Measurements from ENCODE around the gene GPR27. TPM values are rescaled to one million over a fixed set of nuclear protein-coding genes. Genes with fewer than 3 reads are reported as not detected.

GPR27 gene, protein sequence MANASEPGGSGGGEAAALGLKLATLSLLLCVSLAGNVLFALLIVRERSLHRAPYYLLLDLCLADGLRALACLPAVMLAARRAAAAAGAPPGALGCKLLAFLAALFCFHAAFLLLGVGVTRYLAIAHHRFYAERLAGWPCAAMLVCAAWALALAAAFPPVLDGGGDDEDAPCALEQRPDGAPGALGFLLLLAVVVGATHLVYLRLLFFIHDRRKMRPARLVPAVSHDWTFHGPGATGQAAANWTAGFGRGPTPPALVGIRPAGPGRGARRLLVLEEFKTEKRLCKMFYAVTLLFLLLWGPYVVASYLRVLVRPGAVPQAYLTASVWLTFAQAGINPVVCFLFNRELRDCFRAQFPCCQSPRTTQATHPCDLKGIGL
- polyA plus RNA-seq (ENCODE audit: insufficient read length in 4 of 4), result 10 to 100 TPM in 2 of 4 donors, 1 to 10 TPM in 2; 7.5 to 10.1 (median 9.6) TPM

DNA sequence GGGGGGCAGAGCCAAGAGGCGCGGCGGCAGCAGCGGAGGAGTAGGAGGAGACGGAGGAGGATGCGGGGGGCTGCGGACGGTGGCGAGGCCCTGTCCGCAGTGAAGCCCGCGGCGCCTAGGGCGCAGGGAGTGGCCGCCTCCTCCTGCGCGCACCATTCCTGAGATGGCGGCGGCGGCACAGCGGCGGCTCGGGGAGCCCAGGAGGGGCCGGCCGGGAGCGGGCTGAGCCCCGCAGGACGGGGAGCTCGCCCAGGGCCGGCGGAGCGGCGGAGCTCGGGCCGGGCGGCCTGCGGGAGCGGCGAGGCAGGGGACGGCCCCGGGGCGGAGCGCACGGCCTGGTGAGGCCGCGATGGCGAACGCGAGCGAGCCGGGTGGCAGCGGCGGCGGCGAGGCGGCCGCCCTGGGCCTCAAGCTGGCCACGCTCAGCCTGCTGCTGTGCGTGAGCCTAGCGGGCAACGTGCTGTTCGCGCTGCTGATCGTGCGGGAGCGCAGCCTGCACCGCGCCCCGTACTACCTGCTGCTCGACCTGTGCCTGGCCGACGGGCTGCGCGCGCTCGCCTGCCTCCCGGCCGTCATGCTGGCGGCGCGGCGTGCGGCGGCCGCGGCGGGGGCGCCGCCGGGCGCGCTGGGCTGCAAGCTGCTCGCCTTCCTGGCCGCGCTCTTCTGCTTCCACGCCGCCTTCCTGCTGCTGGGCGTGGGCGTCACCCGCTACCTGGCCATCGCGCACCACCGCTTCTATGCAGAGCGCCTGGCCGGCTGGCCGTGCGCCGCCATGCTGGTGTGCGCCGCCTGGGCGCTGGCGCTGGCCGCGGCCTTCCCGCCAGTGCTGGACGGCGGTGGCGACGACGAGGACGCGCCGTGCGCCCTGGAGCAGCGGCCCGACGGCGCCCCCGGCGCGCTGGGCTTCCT lies at the start of gene GPR27:
Gene GPR27 (plus strand): TSS at position 155 of the 909 bp plus-strand sequence. CDS start 195 bp downstream, at position 350.
- DNase-seq (ENCODE audit: low read depth in 4 of 4, low spot score in 2 of 4), result no peak

DNA sequence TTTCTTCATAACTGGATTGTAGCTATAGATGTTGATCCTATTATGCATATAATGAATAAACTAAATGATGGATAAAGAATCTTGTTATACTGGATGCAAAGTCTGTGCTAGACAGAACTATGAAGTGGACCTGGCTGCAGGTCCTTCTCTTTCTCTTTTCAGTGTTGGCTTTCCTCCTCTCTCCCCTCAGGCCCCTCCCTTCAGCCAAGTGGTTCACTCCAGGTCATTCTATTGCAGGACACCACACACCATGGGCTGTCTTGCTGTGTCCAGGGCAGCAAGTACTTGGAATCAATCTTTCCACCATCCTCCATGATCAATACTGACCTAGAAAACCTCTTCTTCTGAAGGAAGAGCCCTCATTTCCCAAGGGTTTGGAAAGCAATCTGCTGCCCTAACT lies 48.7 kb upstream of the GPR27 start:
- no peak for DNase-seq (ENCODE audit: low read depth in 4 of 4, low spot score in 2 of 4)

DNA sequence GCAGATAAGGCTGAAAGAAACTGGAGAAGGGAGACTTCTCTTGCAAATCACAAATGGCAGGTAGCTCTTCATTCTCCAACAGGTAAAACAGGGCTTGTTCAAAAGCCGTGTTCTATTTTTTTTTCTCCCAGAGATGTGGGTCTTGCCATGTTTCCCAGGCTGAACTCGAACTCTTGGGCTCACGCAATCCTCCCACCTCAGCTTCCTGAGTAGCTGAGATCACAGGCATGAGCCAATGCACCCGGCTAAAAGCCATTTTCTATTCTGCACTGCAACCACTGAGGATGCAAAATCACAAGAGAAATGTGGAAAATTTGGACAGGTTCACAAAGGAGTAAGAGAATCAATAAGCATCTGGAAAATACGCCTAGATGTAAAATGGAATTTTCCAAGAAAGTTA lies 48.0 kb upstream of the GPR27 start:
- DNase-seq (ENCODE audit: low read depth in 4 of 4, low spot score in 2 of 4), result no peak

DNA sequence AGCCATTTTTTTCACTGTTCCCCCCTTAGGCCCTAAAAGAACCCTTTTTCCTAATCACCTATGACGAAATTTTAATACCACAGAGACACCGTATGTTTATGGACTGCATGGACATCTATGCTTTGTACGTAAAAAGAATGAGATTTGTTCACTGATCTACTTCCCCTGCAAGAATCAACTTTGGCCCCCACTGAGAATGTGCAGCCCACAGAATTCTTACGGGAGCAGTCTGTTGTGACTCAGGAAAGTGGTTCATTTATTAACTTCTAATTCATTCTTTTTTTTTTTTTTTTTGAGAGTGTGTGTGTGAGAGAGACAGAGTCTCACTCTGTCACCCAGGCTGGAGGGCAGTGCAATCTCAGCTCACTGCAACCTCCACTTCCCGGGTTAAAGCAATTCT lies 46.1 kb upstream of the GPR27 start:
- no peak for DNase-seq (ENCODE audit: low read depth in 4 of 4, low spot score in 2 of 4)

DNA sequence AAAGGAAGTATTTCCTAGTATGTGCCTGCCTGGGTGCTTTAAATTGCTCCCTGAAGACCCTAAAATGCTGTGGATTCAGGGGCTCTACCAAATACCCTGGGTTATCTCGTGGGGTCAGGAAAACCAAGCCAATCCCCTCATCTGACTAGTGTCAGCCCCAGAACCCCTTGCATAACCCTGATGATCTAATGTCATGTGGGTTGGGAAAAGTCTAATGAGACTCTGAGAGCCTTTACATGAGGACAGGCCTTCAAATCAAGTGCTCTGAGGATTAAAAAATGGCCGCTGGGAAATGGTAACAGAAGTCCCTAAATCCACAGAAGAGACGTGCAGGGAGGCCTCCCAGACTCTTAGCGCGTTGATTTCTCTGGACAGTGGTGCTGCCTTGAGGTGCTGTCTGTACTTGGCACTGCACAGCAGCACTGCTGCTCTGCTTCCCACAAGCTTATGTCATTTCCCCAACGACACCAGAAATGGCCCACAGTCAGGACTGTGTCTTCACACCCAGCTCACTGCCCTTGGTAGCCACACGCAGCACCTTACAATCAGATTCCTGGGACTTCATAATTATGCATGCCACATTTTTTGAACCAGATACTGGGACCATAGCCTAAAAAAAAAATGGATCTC lies 45.1 kb upstream of the GPR27 start:
- no peak for DNase-seq (ENCODE audit: low read depth in 4 of 4, low spot score in 2 of 4)

DNA sequence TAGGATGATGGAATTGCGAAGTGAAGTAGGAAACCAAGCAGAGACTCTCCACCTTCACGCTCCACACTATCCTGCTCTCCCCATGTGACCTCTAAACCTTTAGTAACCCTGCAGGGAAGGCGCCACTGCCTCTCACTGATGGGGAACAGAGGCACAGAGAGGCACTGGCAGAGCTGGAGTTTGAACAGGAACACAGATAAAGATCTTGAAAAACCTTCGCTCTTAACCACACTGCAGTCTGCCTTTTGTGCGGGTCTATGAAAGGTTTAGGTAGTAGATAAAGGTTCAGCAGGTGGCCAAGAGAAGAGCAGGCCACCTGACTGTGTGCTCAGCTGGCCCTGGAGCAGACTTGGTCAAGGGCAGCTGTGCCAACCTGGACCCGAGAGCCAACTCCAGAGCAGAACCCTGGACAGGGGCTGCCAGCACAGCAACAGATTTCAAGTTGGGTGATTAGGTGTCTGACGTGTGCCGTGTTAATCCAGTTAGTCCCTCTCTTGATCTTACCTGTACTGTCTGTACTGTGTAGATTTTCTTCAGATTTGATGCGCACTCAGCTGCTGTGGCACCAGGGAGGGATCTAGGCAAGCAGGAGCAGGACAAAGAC lies 43.6 kb upstream of the GPR27 start:
- DNase-seq (ENCODE audit: low read depth in 4 of 4, low spot score in 2 of 4), result no peak

DNA sequence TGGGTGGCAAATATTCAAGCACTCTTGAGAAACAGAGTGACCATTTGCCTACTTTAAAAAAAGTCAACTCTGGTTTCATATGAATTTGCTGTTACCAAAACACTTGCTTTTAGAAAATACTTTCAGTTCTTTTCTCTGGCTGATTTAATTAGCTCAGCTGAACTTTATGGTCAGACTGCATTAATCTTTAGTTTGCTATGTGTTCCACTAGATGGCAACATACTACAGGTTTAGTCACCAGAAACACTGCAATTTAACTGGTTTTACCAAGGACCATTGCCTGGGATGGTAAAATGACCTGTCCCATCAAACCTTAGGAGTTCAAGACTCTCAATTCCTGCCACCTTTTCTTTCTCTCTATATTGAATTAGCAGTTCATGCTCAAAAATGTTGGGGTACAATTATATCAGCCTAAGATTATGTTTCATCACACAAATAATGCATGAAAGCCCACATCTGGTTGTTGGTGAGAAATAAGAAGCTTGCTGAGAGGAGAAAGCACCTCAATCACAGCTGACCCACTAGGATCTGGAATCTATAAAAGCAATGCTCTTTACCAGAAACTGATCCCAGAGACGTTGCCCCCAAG lies 42.7 kb upstream of the GPR27 start:
- DNase-seq (ENCODE audit: low read depth in 4 of 4, low spot score in 2 of 4), result no peak

DNA sequence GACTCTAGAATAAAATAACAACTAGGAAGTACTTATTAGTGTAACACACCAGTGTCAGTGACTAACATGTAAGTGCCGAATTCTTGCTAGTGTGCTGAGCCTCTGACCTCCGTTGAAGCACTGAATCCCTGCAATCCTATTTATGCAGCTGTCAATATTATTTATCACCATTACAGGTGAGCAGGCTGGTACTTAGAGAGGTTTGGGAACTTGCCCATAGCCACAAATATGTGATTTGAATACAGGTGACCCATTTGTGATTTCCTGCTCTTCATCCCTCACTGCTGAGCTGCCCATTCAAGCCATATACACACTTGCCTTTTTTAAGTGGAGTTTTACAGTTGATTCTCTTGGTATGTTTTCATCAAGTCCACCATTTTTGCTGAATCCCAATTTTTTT lies 40.6 kb upstream of the GPR27 start:
- no peak for DNase-seq (ENCODE audit: low read depth in 4 of 4, low spot score in 2 of 4)

DNA sequence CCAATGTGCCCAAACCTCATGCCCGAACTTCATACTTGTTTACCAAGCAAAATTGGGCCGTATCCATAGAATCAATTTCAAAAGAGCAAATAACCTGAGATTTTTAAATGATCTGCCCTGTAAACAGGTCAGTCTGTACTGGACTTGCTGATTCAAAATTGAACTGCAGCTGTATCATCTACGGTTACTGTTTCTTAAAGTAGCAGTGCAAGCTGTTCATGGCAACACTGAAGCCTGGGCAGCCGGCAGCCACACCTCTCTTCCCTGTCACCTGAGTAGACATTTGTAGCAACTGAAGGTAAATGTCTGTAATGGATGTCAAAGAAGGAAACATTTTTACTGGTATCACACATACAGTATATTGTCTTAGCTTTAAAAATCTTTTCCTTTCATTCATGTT lies 39.1 kb upstream of the GPR27 start:
- no peak for DNase-seq (ENCODE audit: low read depth in 4 of 4, low spot score in 2 of 4)

DNA sequence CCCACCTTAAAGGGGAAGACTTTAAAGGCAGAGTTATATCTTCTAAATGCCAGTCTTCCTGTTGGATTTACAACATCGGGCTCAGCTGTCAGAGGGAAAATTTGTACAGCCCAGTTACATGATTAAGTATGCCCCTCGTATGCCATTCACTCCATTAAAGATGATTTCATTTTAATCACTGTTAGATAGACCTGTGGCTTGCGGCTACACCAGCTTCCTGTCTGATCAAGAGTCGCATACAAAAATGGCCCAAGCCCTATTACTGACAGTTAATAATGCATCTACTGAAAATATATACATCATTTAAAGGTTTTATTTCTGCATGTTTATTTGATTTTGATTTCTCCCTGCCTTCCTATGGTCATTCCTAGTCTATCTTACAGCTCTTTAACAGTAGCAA lies 35.6 kb upstream of the GPR27 start:
- no peak for DNase-seq (ENCODE audit: low read depth in 4 of 4, low spot score in 2 of 4)

DNA sequence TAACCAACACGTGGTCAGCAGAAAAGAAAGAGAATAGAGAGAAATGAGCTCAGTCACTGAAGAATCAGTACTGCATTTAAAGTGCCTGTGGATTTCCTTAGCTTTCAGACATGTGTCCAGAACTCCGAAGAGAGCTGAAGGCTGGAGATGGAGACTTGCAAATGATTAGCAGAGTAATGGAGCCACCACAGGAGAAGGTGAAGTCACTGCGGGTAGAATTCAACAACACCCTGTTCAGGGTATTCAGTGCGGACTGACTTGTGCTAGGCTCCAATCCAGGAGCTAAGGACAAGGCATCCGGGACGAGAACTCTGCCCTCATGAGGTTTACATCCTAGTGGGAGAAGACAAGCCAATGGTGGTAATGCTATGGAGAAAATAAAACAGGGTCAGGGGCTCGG lies 32.7 kb upstream of the GPR27 start:
- DNase-seq (ENCODE audit: low read depth in 4 of 4, low spot score in 2 of 4), result no peak

DNA sequence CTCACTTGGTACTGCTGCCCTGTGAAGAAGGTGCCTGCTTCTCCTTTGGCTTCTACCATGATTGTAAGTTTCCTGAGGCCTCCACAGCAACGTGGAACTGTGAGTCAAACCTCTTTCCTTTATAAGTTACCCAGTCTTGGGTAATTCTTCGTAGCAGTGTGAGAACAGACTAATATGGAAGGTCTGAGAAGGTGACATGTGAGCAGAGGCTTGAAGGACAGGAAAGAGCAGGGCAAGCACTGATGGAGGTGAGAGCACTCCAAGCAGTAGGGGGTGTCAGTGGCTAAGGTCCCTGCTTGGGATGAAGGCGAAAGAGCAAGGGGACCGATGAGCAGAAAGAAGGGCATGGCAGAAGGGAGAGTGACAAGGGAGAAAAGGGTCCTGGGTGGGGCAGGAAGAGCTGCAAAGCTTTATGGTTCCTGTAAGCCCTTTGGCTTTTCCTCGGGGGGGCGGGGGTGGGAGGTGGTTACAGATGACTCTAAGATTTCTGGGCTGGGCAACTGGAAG lies 32.0 kb upstream of the GPR27 start:
- no peak for DNase-seq (ENCODE audit: low read depth in 4 of 4, low spot score in 2 of 4)

DNA sequence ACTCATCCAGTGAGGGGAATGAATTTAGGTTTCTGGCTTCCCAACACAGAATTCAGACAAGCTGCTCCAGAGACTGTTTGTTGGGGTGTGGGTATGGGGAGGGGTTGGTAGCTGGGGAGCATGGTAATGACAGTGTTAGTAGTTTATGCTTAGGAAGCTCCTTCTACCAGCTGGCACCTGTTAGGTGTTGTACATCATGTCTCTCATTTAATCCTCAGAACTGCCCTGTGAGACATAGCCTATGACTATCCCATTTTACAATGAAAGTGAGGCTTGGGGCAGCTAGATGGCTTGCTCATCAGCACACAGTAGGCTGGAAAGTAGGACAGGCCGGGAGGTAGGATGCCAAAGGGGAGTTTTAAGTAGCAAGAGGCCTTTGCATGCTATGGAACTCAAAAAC lies 31.0 kb upstream of the GPR27 start:
- DNase-seq (ENCODE audit: low read depth in 4 of 4, low spot score in 2 of 4), result no peak

DNA sequence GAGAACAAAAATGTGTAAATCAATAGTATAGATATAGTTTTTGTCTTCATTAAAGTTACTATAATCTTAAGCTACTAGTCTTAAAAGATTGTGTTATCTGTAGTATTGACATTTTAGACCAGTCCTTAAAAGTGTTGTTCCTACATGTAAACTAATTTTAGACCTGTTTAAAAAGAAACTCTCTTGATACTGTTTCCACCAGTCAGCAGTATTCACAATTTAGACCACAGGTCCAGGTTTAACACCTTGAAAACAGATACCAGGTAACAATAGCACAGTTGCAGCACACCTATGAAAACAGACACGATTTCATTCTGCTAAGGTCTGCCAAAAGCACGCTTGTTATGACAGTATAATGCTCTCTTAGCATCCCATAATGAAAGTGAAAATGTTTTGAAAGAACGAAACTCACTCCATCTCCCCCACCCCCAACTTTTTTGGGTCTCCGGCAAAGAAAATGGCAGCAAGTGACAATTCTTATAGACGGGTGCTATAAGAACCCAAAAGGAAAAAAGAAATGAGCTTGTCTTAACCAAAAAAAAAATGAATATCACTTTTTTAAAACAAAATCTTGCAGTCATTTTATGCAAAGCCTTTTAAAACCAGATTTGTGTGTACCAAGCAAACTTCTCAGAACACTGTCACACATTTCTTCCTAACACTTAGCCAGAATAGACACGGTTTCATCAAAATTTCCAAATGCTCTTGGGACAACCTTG lies 30.0 kb upstream of the GPR27 start:
- no peak for DNase-seq (ENCODE audit: low read depth in 4 of 4, low spot score in 2 of 4)

DNA sequence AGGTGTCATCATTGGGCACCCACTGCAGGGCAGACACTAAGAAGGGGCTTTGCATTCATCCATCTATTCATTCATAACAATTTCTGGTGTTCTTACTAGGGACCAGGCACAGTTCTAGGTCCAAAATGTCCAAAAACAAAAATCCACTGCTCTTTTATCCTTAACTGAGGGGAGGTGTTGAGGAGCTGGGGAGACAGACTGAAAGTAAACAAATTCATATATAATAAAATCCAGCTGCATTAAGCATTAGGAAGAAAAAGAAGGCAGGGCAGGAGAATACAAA lies 29.5 kb upstream of the GPR27 start:
- DNase-seq (ENCODE audit: low read depth in 4 of 4, low spot score in 2 of 4), result no peak

DNA sequence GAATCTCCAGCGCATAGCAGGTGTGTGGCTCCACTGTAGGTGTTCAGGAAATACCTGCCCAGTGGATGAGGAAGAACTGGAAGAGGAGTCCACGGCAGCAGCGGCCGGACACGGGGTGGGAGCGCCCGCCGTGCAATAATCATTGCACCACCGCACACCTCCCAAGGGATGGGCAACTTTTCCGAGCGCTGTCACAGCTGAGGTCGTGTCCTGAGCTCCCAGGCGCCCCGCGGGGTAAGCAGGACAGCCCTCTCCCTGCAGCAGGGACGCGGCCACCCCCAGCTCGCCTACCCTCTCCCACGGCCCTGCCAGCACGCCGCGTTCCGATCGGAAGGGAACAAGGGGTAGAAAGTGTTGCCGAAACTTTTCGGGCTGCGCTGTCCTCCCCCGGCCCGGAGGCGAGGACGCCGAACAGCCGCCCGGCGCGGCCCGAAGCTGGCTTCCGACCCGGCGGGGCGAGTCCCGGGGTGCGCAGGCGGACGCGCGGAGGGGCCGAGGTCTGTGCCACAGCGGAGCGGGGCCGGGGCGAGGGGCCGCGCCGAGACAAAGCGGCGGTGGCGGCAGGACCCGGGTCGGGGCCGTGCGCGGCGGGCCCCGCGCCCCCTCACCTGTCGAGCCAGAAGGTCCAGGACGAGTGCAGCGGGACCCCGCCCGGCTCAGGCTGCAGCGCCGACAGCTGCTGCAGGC lies 28.9 kb upstream of the GPR27 start:
- DNase-seq (ENCODE audit: low read depth in 4 of 4, low spot score in 2 of 4), result no peak

DNA sequence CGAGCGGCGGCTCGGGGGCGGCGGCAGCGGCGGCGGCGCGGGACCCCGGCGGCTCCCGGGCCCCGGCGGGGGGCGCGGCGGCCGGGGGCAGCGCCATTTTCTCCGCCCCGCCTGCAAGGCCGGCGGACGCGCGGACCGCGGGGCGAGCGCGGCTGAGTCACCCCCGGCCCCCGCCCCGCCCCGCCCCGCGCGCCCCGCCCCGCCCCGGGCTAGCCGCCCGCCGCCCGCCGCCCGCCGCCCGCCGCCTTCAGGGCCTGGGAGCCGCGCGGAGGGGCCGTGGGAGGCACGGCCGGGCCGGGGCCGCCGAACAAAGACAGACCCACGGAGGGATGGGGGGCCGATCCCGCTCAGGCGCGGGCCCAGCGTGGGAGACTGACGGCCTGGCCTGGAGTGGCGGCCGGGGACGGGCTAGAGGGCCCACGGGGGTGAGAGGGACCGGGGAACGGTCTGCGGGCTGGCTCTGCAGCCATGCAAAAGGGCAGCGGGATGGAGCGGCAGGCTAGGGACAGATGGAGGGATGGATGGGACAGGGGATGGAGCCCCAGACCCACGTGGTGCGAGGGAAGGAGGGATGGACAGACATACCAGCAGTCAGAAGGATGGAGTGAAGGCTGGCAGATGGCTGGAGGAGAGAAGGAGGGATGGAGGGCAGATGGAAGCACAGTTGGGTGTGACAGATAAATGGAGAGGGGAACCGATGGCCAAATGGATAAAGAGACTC lies 28.2 kb upstream of the GPR27 start, which contains the start of gene EIF4E3:
Gene EIF4E3 (minus strand): TSS at position 132 of the 721 bp plus-strand sequence. CDS start 35 bp downstream, at position 97.
- no peak for DNase-seq (ENCODE audit: low read depth in 4 of 4, low spot score in 2 of 4)

DNA sequence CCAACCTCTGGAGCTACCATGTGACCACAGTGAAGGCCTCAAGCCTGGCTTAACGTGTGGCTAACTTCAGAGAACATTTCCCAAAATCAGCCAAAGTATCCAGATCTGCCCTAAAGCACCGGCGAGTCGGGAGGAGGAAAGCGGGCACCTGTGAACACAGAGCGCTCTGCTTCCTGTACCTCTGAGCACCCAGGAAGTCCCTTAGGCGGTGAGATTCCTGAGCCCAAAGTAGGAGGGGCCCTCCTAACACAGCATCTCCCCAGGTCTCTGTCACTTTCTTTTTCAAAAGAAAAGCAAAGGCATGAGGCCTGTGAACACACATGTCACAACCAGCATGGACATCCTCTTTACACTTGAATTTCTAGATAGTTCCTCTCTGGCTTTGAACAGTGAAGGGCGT lies 27.5 kb upstream of the GPR27 start:
- no peak for DNase-seq (ENCODE audit: low read depth in 4 of 4, low spot score in 2 of 4)
